GM19397 (cell line): ENCODE results near the gene TAOK3.
A peak's percentile ranks its signal among the peaks of the same experiment; 100 is the strongest.
"Not testable (repeated sequence)": the region's sequence is repeated elsewhere in the genome, so short reads cannot be mapped to it uniquely, and the experiment has no call there.

Experiments
- ATAC-seq: cut with Tn5 transposase; IDR thresholded peaks from one replicate; pipeline ENCODE4 v1.9.1; 2021; ENCODE audit warnings: mild to moderate bottlenecking, moderate library complexity; ENCODE audit not compliant: unreplicated experiment

Gene TAOK3

DNA sequence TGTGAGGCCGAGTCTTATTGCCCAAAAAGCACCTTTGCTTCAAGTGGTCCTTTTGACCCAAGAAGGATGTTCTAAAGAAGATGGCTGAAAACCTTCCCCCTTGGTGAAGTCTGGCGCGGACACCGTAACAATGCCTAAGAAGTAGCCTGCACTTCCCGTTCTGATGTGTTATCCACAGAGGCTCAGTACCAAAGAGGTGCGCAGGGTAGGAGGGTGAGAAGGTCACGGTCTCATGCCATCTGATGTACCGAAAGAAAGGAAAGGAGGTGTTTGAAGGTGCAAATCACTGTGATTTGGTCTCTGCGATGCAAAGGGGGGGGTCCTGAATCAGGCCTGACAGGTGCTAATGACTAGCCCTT lies 226.9 kb downstream of the TAOK3 start:
- no peak for ATAC-seq

DNA sequence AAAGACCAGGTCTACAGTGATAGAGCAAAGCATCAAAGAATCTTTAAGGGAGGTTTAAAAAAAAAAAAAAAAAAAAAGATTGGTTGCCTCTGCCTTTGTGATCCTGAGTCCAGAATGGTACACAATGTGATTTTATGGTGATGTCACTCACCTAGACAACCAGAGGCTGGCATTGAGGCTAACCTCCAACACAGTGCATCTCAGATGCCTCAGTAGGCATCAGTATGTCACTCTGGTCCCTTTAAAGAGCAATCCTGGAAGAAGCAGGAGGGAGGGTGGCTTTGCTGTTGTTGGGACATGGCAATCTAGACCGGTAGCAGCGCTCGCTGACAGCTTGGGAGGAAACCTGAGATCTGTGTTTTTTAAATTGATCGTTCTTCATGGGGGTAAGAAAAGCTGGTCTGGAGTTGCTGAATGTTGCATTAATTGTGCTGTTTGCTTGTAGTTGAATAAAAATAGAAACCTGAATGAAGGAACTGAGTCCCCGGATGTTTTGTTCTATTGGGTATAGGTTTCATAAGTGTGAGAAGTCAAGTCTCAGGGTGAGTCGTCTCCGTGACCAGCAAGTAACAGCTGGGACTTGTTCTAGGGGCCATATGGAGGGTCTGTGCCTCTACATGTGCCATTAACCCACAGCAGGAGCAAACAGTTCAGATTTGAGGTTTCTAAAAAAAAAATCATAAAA lies 227.5 kb downstream of the TAOK3 start:
- no peak for ATAC-seq

DNA sequence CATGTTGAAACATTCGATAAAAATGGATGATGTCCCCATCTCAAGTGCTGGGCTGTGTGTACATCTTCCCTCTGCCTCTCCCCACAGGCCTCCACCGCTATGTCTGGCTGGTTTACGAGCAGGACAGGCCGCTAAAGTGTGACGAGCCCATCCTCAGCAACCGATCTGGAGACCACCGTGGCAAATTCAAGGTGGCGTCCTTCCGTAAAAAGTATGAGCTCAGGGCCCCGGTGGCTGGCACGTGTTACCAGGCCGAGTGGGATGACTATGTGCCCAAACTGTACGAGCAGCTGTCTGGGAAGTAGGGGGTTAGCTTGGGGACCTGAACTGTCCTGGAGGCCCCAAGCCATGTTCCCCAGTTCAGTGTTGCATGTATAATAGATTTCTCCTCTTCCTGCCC lies 228.2 kb downstream of the TAOK3 start:
- ATAC-seq = no peak

DNA sequence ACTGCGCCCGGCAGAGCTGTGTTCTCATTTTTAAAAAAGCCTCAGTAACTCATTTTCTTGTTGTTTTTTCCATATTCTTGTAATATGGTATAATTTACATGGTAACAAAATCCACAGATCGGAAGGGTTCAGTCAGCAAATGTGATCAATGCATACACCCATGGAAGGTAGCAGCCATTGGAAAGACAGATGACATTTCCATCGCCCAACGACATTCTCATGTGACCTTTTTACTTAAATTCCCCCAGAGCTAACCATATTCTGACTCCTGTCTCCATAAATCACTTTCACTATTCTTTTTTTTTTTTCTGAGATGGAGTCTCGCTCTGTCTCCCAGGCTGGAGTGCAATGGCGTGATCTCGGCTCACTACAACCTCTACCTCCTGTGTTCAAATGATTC lies 231.9 kb downstream of the TAOK3 start:
- ATAC-seq = no peak

DNA sequence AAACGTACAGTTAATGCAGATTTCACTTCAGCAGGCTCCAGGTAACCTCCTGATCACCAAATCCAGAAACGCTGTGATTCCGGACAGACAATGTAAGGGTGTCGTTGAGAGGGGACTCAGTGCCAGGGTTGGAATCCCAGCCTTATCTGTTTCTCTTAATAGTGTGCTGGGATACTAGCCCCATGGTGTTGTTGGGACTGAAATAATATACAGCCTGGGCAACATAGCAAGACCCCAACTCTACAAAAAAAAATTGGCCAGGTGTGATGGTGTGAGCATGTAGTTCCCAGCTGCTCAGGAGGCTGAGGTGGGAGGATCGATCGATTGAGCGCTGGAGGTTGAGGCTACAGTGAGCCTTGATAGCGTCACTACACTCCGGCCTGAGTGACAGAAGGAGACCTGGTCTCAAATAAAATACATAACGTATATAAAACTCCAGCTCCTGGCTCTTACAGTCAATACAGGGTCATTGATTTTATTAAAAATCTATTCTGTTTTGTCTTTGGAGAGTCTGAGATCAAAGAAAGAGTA lies 235.5 kb downstream of the TAOK3 start:
- ATAC-seq = no peak

DNA sequence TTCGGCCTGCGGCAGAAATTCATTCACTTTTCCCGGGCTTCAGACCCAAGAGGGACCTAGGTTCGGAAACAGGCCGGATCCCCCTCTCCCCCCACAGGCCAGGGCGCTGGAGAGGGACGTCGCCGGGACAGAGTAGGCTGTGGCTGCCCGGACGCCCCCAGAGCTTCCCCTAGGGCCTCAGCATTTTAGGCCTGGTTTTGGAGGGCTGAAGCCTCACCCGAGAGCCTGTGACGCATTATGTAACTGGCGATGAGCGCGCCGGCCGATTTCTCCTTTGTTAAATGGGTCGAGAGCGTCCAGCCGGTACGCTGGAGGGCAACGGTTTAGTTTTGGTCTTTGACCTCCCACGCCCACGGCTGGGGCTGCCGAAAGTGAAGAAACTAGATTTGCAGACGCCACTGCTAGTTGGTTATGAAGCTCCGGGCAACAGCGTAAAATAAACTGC lies 236.1 kb downstream of the TAOK3 start:
- ATAC-seq = peak; percentile 22

DNA sequence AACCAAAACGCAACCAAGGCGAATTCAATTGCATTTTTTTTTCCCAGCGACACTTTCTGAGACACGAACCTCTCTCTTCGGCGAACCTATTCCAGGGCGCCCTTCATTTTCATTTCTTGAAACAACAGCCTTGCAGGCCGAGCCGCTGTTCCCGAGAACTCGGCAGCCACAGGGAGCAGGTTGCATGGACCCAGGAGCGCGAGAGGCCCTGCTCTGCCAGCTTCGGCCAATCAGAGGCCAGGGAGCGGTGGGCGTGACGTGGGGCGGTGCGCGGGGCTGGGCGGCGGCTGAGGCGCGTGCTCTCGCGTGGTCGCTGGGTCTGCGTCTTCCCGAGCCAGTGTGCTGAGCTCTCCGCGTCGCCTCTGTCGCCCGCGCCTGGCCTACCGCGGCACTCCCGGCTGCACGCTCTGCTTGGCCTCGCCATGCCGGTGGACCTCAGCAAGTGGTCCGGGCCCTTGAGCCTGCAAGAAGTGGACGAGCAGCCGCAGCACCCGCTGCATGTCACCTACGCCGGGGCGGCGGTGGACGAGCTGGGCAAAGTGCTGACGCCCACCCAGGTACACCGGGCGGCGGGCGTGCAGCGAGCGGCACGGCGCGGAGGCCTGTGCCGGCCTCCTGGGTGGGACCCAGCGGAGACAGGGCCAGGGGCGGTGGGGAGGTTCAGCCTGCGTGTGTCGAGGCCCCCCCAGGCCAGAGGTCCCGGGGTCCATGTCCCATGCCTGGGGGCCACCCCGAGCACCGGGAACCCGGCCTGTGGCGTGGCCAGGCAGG lies 236.7 kb downstream of the TAOK3 start, which contains the start of gene PEBP1:
Gene PEBP1, plus strand, starts transcription at position 337 of the 771 bp plus-strand sequence. Its CDS starts 86 bp downstream, at position 423.
- ATAC-seq = peak; percentile 98

DNA sequence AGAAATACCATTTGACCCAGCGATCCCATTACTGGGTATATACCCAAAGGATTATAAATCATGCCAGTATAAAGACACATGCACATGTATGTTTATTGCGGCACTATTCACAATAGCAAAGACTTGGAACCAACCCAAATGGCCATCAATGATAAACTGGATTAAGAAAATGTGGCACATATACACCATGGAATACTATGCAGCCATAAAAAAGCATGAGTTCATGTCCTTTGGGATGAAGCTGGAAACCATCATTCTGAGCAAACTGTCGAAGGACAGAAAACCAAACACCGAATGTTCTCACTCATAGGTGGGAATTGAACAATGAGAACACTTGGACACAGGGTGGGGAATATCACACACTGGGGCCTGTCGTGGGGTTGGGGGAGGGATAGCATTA lies 243.3 kb downstream of the TAOK3 start:
- not testable (repeated sequence) for ATAC-seq

DNA sequence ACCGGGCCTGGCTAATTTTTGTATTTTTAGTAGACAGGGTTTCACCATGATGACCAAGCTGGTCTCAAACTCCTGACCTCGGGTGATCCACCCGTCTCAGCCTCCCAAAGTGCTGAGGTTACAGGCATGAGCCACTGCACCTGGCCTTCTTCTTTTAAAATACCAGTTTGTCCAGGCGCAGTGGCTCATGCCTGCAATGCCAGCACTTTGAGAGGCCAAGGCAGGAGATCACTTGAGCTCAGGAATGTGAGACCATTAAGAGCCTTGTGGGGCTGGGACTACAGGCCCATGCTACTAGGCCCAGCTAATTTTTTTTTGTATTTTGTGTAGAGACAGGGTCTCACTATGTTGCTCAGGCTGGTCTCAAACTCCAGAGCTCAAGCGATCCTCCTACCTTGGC lies 244.8 kb downstream of the TAOK3 start:
- no peak for ATAC-seq

DNA sequence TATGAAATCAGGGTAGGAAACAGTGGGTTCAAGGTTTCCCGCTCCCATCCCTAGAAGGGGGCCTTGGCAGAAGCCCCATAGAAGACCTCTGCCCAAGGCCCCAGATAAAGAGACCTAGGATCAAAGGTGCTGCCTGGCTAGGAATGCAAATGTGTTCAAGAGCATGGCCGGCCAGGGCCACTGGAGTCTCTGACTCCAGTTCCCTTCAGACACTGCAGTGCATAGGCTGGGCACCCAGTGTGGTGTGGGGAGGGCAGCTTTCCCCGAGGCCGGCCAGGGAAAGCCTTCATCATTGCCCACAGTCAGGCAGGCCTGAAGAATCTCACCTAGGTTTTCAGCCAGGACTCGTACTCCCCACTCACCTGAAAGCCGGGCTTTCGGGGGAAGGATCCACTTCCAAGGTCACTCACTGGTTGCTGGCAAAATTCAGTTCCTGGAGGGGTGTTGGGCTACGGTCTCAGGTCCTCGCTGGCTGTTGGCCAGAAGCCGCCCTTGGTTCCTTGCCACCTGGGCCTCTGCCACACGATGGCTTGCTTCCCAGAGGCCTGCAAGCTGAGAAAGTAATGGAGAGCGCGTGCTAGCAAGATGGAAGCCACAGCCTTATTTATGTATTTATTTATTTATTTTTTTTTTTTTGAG lies 246.5 kb downstream of the TAOK3 start:
- no peak for ATAC-seq

DNA sequence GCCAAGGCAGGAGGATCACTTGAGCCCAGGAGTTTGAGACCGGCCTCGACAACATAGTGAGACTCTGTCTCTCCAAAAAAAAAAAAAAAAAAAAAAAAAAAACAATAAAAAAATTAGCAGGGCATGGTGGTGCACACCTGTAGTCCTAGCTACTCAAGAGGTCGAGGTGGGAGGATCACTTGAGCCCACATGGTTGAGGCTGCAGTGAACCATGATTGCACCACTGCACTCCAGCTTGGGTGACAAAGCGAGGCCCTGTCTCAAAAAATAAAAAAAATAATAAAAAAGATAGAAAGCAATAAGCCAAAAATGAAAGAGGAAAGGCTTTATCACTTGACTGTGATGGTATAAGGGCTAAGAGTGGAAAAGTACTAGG lies 247.0 kb downstream of the TAOK3 start:
- ATAC-seq = no peak

DNA sequence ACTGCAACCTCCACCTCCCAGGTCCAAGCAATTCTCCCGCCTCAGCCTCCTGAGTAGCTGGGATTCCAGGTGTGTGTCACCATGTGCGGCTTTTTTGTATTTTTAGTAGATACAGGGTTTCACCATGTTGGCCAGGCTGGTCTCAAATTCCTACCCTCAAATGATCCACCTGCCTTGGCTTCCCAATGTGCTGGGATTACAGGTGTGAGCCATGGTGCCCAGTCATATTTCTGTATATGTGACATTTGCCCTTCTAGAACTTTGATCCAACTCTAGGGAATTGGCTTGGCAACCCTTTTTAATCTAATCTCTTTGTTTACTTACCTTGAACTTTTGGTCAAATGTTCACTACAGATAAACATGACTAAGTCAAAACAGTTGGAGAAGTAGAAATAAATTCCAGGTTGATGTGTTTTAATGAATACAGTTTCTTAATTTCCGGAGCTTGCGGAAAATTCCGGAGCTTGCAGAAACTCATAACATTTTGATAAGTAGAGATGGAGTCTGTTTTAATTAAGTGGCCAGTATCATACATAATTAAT lies 248.3 kb downstream of the TAOK3 start:
- ATAC-seq = no peak

DNA sequence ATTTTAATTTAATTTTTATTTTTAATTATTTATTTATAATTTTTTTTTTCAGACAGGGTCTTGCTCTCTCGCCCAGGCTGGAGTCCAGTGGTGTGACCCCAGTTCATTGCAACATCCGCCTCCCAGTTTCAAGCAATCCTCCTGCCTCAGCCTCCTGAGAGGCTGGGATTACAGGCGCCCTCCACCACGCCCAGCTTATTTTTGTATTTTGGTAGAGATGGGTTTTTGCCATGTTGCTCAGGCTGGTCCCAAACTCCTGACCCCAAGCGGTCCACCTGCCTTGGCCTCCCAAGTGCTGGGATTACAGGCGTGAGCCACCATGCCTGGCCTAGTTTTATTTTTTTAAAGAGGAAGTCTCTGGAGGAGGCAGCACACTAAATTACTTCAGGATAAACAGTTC lies 250.4 kb downstream of the TAOK3 start:
- no peak for ATAC-seq

DNA sequence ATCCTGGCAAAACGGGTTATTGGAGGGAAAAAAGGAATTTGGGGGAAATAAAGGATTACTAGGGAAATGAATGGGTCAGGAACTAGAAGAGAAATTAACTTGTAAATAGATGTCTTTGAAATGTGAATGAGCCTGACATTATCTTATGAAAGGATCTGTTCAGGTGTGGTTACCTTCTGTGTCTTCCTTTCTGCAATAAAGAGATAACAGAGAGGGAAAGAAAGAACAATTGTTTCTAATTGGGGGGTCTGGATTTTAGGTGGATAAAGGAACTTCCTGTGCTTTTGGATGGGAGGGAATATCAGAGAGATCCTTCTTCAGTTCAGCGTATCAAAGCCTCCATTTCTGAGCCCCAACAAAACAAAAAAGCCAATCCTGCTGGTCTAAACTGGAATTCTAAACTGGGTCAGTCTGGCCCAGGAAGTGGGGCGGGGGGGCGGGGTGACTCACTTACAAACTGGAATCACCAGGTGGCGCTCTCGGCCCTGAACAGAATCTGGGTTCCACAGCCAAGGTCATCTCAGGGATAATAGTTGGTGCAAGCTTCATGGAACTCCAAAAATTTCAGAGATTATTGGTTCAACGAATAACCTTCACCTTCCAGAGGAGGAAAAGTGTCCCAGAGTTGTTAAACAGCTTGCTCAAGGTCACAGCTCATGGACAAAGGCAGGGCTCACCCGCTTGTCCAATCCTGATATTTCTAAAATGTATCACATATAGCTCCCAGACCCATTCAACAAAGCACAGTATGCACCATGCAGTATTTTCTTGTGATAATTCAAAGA lies 251.9 kb downstream of the TAOK3 start:
- no peak for ATAC-seq

DNA sequence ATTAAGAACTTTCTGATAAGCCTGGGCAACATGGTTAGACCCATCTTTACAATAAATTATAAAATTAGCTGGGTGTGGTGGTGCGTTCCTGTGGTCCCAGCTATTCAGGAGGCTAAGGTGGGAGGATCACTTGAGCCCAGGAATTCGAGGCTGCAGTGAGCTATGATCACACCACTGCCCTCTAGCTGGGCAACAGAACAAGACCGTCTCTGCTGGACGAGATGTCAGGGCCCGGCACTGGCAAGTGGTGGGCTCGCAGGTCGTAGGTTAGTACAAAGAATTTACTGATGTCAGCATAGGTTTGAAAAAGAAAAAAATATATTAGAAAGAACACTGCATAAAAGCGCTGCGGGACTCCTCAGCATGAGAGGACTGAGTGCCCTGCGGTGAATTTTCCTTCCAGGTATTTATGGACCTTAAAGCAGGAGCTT lies 253.2 kb downstream of the TAOK3 start:
- ATAC-seq = no peak

DNA sequence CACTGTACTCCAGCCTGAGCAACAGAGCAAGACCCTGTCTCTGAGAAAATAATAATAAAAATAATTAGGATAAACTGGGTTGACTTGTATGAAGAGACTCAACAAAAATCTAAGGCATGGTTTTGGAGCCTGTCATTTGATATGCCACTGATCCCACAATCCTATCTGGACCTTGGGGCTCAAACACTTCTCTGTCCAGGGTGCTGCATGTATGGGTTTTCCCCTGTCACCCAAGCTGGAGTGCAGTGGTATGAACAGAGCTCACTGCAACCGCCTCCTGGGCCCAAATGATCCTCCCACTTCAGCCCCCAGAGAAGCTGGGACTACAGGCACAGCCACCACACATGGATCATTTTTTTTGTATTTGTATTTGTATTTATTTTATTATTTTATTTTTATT lies 263.6 kb downstream of the TAOK3 start:
- ATAC-seq = no peak

DNA sequence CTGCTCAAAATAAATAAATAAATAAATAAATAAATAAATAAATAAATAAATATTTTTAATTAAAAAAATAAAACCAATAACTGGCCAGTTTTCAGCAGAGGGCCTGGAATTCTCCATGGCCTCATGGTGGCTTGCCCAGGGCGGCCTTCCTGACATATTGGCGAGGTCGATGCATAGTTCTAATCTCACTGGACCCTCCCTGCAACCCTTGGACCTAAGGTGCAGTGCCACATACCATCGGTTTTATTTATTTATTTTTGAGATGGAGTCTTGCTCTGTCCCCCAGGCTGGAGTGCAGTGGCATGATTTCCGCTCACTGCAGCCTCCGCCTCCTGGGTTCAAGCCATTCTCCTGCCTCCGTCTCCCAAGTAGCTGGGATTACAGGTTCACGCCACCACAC lies 265.0 kb downstream of the TAOK3 start:
- ATAC-seq = no peak

DNA sequence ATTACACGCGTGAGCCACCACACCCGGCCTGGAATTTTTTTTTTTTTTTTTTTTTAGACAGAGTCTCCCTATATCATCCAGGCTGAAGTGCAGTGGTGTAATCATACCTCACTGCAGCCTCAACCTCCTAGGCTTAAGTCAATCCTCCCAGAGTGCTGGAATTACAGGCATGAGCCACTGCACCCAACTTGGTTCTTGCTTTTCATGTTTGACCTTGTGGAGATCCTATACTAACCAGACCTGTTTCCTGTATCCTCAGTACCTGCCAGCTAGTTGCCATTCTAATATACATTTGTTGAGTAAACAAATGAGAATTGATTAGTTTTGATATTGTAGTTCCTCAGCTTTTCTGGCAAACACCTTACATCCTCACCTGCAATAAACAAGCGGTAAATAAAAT lies 265.7 kb downstream of the TAOK3 start:
- no peak for ATAC-seq

DNA sequence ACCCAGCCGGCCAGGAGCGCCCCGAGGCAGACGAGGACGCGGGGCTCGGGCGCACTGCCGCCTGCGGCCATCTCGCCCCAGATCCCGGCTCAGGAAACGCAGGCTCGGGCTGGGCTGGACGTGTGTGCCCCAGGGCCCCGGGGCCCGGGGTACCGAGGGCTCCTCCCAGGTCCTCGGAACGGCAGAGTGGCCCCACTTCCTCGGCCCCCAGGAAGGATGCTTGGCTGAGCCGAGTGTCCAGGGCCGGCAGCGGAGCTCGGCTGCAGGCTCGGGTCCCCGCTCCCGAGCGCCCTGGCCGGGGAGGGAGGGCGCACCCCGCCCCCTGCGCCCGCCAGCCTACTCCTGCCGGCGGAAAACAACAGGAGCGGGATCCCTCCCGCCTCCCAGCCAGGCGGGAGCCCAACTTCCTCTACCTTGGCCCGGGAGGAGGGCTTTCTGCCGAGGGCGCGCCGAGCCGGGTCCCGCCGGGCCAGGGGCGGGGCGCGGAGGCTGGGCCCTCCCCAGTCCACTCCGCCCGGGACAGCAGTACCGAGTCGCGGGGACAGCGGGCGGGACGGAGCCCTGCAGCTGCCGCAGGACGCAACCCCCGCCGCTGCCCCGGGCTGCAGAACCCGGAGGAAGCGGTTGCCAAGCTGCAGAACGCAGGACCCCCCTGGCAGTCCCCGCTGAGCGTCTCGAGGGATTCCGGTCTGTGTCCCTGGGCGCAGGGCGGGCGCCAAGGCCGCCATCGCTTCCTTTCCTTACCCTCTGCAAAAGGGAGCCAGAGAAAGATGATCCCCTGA lies 268.9 kb downstream of the TAOK3 start, which contains the start of gene VSIG10:
Gene VSIG10, minus strand, starts transcription at position 411 of the 782 bp plus-strand sequence. Its CDS starts 340 bp downstream, at position 71.
- no peak for ATAC-seq

DNA sequence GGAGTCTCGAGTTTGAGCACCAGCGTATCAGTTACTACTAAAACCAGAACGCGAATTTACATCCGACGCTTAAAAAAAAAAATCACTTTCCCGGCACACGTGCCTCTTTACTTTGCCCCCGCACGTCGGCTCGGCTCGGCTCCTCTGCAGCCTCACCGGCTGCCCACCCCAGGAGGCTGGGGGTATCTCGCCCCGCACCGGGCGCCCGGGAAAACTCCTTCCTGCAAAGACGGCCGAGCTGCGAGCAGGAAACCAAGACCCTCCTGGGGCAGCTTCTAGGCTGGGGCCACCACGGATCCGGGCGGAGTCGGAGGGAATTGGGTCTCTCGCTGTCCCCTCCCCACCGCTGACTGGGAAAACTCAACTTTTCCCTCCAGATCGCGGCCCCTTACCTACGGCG lies 269.5 kb downstream of the TAOK3 start:
- ATAC-seq = no peak
